Lower leg skin (tissue), 3 donors: Measurements from ENCODE around the gene RSPO1.

Experiments used
- POLR2A ChIP-seq, 2 donors: fragments of 450-650 bp; IDR thresholded peaks; one replicate each; pipeline ENCODE4 v1.6.1; 2016 to 2017; ENCODE audit warnings: antibody characterized with exemption in 2 of 2, mild to moderate bottlenecking in 1 of 2, moderate library complexity in 1 of 2
- TF ChIP-seq, protein P1 (sequence below), 3 donors: fragments of 450-650 bp; IDR thresholded peaks; one replicate each; pipeline ENCODE4 v1.5.1; 2016; ENCODE audit warnings: antibody characterized with exemption in 3 of 3, mild to moderate bottlenecking in 3 of 3, moderate library complexity in 2 of 3

DNA sequence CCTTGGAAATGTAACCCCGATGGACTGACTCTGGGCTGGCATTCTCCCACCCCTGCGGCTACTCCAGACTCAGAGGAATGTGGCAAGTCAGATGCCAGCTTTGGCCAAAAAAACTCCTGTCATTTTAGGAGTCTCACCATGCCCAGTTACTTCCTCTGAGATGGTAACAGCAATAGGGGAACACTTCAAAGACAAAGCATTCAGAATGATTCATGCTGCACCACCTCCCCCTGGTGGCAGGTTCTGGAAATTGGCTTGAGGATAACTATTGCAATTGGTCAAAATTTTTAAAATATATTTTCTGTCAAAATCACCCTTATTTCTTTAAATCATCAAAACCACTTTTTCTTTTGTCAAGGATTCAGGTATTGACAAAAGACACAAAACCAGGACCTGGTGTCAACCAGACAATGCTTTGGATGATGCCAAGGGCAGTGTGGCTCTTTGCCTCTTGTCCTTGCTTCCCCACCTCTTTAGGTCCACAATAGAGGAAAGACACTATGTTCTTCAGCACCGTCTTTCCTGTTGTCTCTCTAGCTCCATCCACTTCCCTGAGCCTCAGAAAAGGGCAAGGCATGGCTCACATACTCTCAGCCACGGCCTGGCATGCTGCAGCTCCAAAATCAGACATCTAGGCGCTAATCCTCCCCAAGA lies 47.8 kb upstream of the RSPO1 start:
- no peak for TF ChIP-seq POLR2A (IDR thresholded peaks at IDR 0.05)
- TF ChIP-seq, protein P1, sequence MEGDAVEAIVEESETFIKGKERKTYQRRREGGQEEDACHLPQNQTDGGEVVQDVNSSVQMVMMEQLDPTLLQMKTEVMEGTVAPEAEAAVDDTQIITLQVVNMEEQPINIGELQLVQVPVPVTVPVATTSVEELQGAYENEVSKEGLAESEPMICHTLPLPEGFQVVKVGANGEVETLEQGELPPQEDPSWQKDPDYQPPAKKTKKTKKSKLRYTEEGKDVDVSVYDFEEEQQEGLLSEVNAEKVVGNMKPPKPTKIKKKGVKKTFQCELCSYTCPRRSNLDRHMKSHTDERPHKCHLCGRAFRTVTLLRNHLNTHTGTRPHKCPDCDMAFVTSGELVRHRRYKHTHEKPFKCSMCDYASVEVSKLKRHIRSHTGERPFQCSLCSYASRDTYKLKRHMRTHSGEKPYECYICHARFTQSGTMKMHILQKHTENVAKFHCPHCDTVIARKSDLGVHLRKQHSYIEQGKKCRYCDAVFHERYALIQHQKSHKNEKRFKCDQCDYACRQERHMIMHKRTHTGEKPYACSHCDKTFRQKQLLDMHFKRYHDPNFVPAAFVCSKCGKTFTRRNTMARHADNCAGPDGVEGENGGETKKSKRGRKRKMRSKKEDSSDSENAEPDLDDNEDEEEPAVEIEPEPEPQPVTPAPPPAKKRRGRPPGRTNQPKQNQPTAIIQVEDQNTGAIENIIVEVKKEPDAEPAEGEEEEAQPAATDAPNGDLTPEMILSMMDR (IDR thresholded peaks at IDR 0.05) = peak in 1 of 3 donors; percentile 87
